Thyroid gland (tissue), 4 donors: Measurements from ENCODE around the gene OTULIN. TPM values are rescaled to one million over a fixed set of nuclear protein-coding genes. Genes with fewer than 3 reads are reported as not detected.

ENCODE experiments used
- DNase-seq, 2 donors: peaks; one replicate each; pipeline ENCODE4 v3.0.0-alpha.2; 2019
- H3K27ac ChIP-seq, 3 donors: fragments of 200-600 bp; sonication (generic); 1 replicate in 2 of 3; 2 replicates in 1 of 3; pipeline ENCODE4 v1.5.1; 2016 to 2019; ENCODE audit warnings: mild to moderate bottlenecking in 1 of 3, moderate library complexity in 1 of 3
- H3K27me3 ChIP-seq: fragments of 200-600 bp; sonication (generic); one replicate; pipeline ENCODE4 v1.5.1; 2019
- H3K36me3 ChIP-seq, 2 donors: fragments of 200-600 bp; sonication (generic); one replicate each; pipeline ENCODE4 v1.5.1; 2016 to 2019
- H3K4me1 ChIP-seq, 2 donors: fragments of 200-600 bp; sonication (generic); one replicate each; pipeline ENCODE4 v1.5.1; 2017 to 2019
- H3K4me3 ChIP-seq, 3 donors: fragments of 200-600 bp; sonication (generic); replicated peaks in 1 of 3; 1 replicate in 2 of 3; 2 replicates in 1 of 3; pipeline ENCODE4 v1.5.1; 2016; ENCODE audit warnings: mild to moderate bottlenecking in 1 of 3
- H3K9me3 ChIP-seq: fragments of 200-600 bp; sonication (generic); one replicate; pipeline ENCODE4 v1.5.1; 2017
- POLR2A ChIP-seq, 2 donors: fragments of 450-650 bp; IDR thresholded peaks; one replicate each; pipeline ENCODE4 v1.6.1; 2017; ENCODE audit warnings: antibody characterized with exemption in 2 of 2, mild to moderate bottlenecking in 2 of 2, moderate library complexity in 1 of 2
- WGBS, 2 donors: methylation state at CpG; one replicate each; pipeline ENCODE4 v1.1.5; 2017; 5-methylcytosine and 5-hydroxymethylcytosine counted together
- intact Hi-C: fragments of 100-400 bp; cut with DNase I; formaldehyde crosslinking; loops from one replicate; pipeline ENCODE4 v1.15.1; 2023
- total RNA-seq, 4 donors: library from RNA; depleted of rRNA; stranded (reverse); fragments of >200 nt; gene quantifications; one replicate each; pipeline ENCODE4 v1.2.3, GENCODE V29; 2016
- TF ChIP-seq, protein P1 (sequence below), 6 experiments: fragments of 200-600 bp in 3 of 6; fragments of 450-650 bp in 3 of 6; sonication (generic) in 3 of 6; IDR thresholded peaks; one replicate each; pipeline ENCODE4 v1.5.1; 2016 to 2019; ENCODE audit warnings: antibody characterized with exemption in 6 of 6, mild to moderate bottlenecking in 2 of 6, inconsistent platforms in 1 of 6, moderate library complexity in 1 of 6

The OTULIN gene
- total RNA-seq, 4 donors from 2014 or later = 18.0 to 42.7 (median 30.7) TPM

DNA sequence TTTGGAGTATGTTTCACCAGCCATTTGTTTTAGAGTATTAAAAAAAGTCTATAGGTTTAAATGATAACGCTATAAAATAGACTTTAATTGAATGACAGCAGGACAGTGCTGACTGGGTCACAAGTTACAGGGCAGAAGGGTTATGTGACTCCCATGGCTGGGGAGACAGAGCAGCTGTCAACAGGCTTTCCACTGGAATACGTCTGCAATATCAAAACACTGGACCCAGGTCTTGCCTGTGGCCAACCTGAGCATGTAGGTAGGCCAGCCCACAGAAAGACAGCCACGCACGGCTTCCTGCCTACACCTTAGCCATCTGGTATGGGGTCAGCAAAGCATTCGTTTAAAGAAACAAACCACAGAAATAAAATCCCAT is 80.7 kb downstream of the OTULIN start:
- 87 to 92% methylated on average over 5 of the region's 5 CpGs for WGBS, 2 donors
- H3K27me3 ChIP-seq = no peaks in the 10 kb centered on the region
- H3K36me3 ChIP-seq = peaks cover 3 to 6% of the 10 kb centered on the region in 2 donors
- H3K27ac ChIP-seq = no peak overlapping the region
- no peak overlapping the region for H3K4me3 ChIP-seq
- H3K4me1 ChIP-seq = no peaks in the 10 kb centered on the region
- intact Hi-C loops = no loop called here
- no peak for DNase-seq
- no peak for TF ChIP-seq POLR2A (IDR thresholded peaks at IDR 0.05)
- TF ChIP-seq, protein P1, sequence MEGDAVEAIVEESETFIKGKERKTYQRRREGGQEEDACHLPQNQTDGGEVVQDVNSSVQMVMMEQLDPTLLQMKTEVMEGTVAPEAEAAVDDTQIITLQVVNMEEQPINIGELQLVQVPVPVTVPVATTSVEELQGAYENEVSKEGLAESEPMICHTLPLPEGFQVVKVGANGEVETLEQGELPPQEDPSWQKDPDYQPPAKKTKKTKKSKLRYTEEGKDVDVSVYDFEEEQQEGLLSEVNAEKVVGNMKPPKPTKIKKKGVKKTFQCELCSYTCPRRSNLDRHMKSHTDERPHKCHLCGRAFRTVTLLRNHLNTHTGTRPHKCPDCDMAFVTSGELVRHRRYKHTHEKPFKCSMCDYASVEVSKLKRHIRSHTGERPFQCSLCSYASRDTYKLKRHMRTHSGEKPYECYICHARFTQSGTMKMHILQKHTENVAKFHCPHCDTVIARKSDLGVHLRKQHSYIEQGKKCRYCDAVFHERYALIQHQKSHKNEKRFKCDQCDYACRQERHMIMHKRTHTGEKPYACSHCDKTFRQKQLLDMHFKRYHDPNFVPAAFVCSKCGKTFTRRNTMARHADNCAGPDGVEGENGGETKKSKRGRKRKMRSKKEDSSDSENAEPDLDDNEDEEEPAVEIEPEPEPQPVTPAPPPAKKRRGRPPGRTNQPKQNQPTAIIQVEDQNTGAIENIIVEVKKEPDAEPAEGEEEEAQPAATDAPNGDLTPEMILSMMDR (IDR thresholded peaks at IDR 0.05) = no peak
- H3K9me3 ChIP-seq = no peaks in the 10 kb centered on the region

DNA sequence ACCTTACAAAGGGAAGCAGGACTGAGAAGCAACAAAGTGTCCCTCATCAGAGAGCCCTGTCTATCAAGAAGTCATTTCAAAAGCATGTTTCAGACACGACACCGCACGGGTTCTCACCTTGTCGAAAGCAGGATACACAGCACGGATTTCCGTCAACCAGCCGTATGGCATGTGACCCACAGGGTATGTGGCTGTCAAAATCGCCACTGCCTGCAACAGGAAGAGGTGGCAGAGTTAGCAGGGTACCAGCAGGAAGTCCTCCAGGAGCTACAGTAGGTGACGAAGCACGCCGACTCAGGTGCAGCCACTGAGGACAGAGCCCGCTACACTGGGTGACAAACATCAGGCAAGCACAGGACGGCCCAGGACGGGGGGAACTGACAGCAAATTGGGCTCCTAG is 81.2 kb downstream of the OTULIN start:
- no peaks in the 10 kb centered on the region for H3K27me3 ChIP-seq
- H3K36me3 ChIP-seq = peaks cover 3 to 6% of the 10 kb centered on the region in 2 donors
- no peaks in the 10 kb centered on the region for H3K4me1 ChIP-seq
- DNase-seq = no peak
- TF ChIP-seq, protein P1 (IDR thresholded peaks at IDR 0.05) = no peak
- no peak for TF ChIP-seq POLR2A (IDR thresholded peaks at IDR 0.05)
- H3K4me3 ChIP-seq = no peak overlapping the region
- 93 to 96% methylated on average over 14 of the region's 14 CpGs for WGBS, 2 donors
- intact Hi-C loops = no loop called here
- no peak overlapping the region for H3K27ac ChIP-seq
- H3K9me3 ChIP-seq = no peaks in the 10 kb centered on the region

DNA sequence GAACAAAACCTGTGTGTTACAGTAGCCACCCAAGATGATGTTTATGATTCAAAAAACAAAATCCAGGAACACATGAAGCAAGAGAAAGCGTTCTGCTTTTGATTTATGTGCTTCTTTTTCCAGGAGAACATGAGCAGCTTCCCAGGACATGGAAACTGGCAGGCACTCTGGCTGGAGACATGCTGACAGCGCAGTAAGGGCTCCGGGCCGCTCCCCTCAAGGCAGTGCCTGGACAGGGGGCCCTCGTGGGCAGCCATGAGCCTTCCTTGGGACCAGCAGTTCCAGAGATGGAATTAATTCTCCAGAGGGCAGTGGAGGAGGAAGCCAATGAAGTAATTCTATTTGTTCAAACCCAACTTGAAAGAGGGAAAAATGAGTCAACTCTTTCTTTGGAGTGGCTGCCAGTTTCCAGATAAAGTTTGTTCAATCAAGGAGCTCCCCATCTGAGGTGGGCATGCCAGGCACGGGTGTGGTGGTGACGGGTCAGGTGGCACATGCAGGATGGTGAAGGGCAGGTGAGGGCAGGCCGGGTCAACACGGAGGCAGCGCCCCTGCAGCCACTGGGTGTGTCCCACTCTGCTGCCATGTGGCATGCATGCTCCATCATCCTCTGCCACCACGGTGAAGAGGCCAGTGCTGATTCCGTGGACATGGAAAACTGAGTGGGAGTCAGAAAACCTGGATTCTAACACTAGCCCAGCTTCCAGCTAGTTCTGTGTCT is 83.8 kb downstream of the OTULIN start:
- no peak overlapping the region for H3K4me3 ChIP-seq
- H3K4me1 ChIP-seq = no peaks in the 10 kb centered on the region
- WGBS, 2 donors = 81 to 86% methylated on average over 12 of the region's 12 CpGs
- intact Hi-C loops = no loop called here
- H3K9me3 ChIP-seq = no peaks in the 10 kb centered on the region
- H3K27me3 ChIP-seq = no peaks in the 10 kb centered on the region
- DNase-seq = no peak
- no peak overlapping the region for H3K27ac ChIP-seq
- TF ChIP-seq, protein P1 (IDR thresholded peaks at IDR 0.05) = no peak
- no peak for TF ChIP-seq POLR2A (IDR thresholded peaks at IDR 0.05)
- peaks cover 0 to 3% of the 10 kb centered on the region in 2 donors for H3K36me3 ChIP-seq

Other genes starting within 250 kb of the OTULIN start
- 10 to 100 TPM in 1 of 4 donors, 1 to 10 TPM in 3; 6.0 to 10.5 (median 6.9) TPM for gene OTULINL, start 82.9 kb upstream of the OTULIN start, total RNA-seq
- gene ANKH, start 207.1 kb downstream of the OTULIN start, total RNA-seq = 10 to 100 TPM; 31.2 to 55.2 (median 34.7) TPM